DOHH2 (cell line): ENCODE measurements around the gene BMS1.

ENCODE experiments used
- H3F3A ChIP-seq: fragments of 200-600 bp; sonication (generic), shearing (Covaris generic); 2 replicates; pipeline ENCODE4 v1.6.0; 2016; ENCODE audit warnings: antibody characterized with exemption, mild to moderate bottlenecking; ENCODE audit not compliant: control insufficient read depth, insufficient read depth
- H3K27ac ChIP-seq: fragments of 200-600 bp; sonication (generic); 2 replicates; pipeline ENCODE4 v1.5.1; 2014; ENCODE audit warnings: low read depth, mild to moderate bottlenecking, low read length, moderate library complexity
- H3K27me3 ChIP-seq: fragments of 200-600 bp; sonication (generic); 2 replicates; pipeline ENCODE4 v1.6.1; 2014; ENCODE audit warnings: mild to moderate bottlenecking, low read length, mixed read lengths; ENCODE audit not compliant: control insufficient read depth
- H3K36me3 ChIP-seq: fragments of 200-600 bp; sonication (generic); 2 replicates; pipeline ENCODE4 v1.6.1; 2014; ENCODE audit warnings: mild to moderate bottlenecking, low read length, moderate library complexity, mixed read lengths; ENCODE audit not compliant: control insufficient read depth
- H3K4me1 ChIP-seq: fragments of 200-600 bp; sonication (generic); 2 replicates; pipeline ENCODE4 v1.6.1; 2014; ENCODE audit warnings: mild to moderate bottlenecking, low read length, mixed read lengths; ENCODE audit not compliant: control insufficient read depth
- H3K4me2 ChIP-seq: fragments of 200-600 bp; sonication (generic); 2 replicates; pipeline ENCODE4 v1.6.0; 2014; ENCODE audit warnings: mild to moderate bottlenecking, low read length, moderate library complexity
- H3K4me3 ChIP-seq: fragments of 200-600 bp; sonication (generic); 2 replicates; pipeline ENCODE4 v1.5.1; 2014; ENCODE audit warnings: mild to moderate bottlenecking, low read length, mixed read lengths
- H3K79me2 ChIP-seq: fragments of 200-600 bp; sonication (generic); 2 replicates; pipeline ENCODE4 v1.6.1; 2014; ENCODE audit warnings: mild to moderate bottlenecking, low read length, mixed read lengths; ENCODE audit not compliant: control insufficient read depth
- H3K9me2 ChIP-seq: fragments of 200-600 bp; sonication (generic); replicated peaks from 2 replicates; pipeline ENCODE4 v1.6.1; 2014; ENCODE audit warnings: mild to moderate bottlenecking, low read length, mixed read lengths; ENCODE audit not compliant: control insufficient read depth
- H3K9me3 ChIP-seq: fragments of 200-600 bp; sonication (generic); 2 replicates; pipeline ENCODE4 v1.6.1; 2014; ENCODE audit warnings: antibody characterized with exemption, low read length, mixed read lengths; ENCODE audit not compliant: control insufficient read depth, insufficient read depth
- H4K20me1 ChIP-seq: fragments of 200-600 bp; sonication (generic); 2 replicates; pipeline ENCODE4 v1.6.0; 2014; ENCODE audit warnings: low read depth, mild to moderate bottlenecking, antibody characterized with exemption, low read length, moderate library complexity; ENCODE audit not compliant: control insufficient read depth, insufficient read depth
- EZH2phosphoT487 ChIP-seq: fragments of 200-600 bp; sonication (generic); IDR thresholded peaks from 2 replicates; pipeline ENCODE4 v1.6.1; 2017; ENCODE audit warnings: borderline replicate concordance, mild to moderate bottlenecking, antibody characterized with exemption, low read length, moderate library complexity, mixed read lengths
- TF ChIP-seq, protein P1 (sequence below): fragments of 200-600 bp; sonication (generic); IDR thresholded peaks from one replicate; pipeline ENCODE4 v1.5.1; 2014; ENCODE audit warnings: antibody characterized with exemption, mild to moderate bottlenecking, low read depth, low read length; ENCODE audit not compliant: poor library complexity, severe bottlenecking

The BMS1 gene

DNA sequence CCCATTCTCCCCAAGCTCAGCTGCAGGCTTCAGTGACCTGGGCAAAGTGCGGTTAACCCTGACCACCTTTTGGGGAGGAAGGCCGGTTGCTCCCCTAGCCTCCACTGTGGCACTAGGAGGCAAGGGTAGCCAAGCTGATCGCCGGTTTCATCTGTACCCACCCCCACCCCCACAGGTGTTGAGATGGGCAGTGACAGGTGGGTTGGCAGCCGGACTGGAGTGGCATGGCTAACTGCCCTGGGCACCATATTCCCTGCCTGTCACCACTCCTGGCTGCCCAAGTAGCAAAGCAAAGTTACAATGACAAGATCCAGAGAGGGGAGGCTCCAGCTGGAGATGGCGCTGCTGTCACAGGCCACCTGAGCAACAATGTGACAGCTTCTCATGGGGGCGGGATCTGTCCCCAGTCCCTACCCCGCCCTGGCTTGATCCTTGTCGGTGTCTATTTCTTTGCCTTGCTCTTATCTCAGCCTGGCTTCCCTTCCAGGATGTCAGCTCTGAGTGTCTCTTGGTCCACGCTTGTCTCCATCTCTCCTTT is 27.0 kb upstream of the BMS1 start:
- no peaks in the 10 kb centered on the region for H3K79me2 ChIP-seq
- no peaks in the 10 kb centered on the region for H3F3A ChIP-seq
- peaks cover 24% of the 10 kb centered on the region for H3K27me3 ChIP-seq
- H3K4me3 ChIP-seq, result no peak overlapping the region
- H4K20me1 ChIP-seq, result no peaks in the 10 kb centered on the region
- no peak overlapping the region for H3K4me2 ChIP-seq
- TF ChIP-seq EZH2phosphoT487, result no peak
- TF ChIP-seq, protein P1, sequence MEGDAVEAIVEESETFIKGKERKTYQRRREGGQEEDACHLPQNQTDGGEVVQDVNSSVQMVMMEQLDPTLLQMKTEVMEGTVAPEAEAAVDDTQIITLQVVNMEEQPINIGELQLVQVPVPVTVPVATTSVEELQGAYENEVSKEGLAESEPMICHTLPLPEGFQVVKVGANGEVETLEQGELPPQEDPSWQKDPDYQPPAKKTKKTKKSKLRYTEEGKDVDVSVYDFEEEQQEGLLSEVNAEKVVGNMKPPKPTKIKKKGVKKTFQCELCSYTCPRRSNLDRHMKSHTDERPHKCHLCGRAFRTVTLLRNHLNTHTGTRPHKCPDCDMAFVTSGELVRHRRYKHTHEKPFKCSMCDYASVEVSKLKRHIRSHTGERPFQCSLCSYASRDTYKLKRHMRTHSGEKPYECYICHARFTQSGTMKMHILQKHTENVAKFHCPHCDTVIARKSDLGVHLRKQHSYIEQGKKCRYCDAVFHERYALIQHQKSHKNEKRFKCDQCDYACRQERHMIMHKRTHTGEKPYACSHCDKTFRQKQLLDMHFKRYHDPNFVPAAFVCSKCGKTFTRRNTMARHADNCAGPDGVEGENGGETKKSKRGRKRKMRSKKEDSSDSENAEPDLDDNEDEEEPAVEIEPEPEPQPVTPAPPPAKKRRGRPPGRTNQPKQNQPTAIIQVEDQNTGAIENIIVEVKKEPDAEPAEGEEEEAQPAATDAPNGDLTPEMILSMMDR, result no peak
- H3K9me3 ChIP-seq, result no peaks in the 10 kb centered on the region
- H3K36me3 ChIP-seq, result no peaks in the 10 kb centered on the region
- no peaks in the 10 kb centered on the region for H3K9me2 ChIP-seq
- H3K4me1 ChIP-seq, result no peaks in the 10 kb centered on the region
- no peak overlapping the region for H3K27ac ChIP-seq

DNA sequence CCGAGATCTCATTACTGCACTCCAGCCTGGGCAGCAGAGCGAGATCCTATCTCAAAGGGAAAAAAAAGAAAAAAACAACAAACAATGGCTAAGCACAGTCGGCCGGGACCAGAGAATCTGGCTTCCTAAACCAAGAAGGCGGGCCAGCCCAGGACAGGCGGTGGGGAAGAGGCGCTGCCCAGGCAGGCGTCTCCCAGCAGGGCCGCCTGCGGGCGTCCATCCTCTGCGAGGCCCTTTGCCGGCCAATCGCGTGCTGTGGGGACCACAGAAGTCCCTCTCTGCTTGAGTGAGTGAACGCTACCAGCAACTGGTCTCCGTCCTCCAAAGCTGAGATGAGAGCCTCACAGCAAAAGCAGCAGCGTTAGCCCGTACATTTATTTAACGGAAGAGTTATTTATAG is 14.7 kb upstream of the BMS1 start:
- Histone ChIP-seq H3K4me2 (no peak overlapping the region), H3K9me2 (no peaks in the 10 kb centered on the region), H3K27ac (no peak overlapping the region), H3K79me2 (no peaks in the 10 kb centered on the region), H3K36me3 (no peaks in the 10 kb centered on the region), H4K20me1 (no peaks in the 10 kb centered on the region), H3K4me3 (no peak overlapping the region), H3F3A (no peaks in the 10 kb centered on the region), H3K27me3 (no peaks in the 10 kb centered on the region), H3K9me3 (peaks cover 18% of the 10 kb centered on the region), H3K4me1 (no peaks in the 10 kb centered on the region)
- TF ChIP-seq, protein P1, result no peak
- no peak for TF ChIP-seq EZH2phosphoT487

DNA sequence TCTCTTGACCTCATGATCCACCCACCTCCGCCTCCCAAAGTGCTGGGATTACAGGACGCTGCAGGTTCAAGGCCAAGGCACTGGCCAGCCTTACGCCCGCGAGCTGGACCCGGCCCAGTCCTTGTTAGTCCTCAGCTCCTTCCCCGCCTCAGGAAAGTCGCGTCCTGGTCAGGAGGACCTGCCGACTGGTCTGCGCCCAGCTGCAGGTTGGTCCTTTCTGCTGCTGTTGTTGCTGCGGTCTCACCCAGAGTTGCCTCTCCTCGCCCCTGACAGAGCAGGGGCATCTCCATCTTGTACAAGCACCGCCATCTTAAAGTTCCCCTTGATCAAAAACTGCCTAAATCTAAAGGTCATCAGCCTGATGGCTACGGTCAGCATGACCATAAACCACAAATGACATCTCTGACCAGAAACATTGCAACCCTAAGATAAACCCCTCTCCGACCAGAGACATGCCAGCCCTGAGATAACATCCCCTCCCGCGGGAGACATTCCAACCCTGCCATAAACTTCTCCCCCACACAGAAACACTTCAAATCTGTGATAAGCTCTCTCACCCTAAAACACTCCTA is 13.9 kb upstream of the BMS1 start:
- Histone ChIP-seq H3K79me2 (no peaks in the 10 kb centered on the region), H3K4me3 (no peak overlapping the region), H3K4me2 (no peak overlapping the region), H3K4me1 (no peaks in the 10 kb centered on the region), H3K9me2 (no peaks in the 10 kb centered on the region), H3K27me3 (no peaks in the 10 kb centered on the region), H3K9me3 (peaks cover 23% of the 10 kb centered on the region), H3K27ac (no peak overlapping the region), H3F3A (no peaks in the 10 kb centered on the region), H4K20me1 (no peaks in the 10 kb centered on the region), H3K36me3 (no peaks in the 10 kb centered on the region)
- TF ChIP-seq, protein P1, result no peak
- TF ChIP-seq EZH2phosphoT487, result no peak
